IPS-NIHi11 (cell line): ENCODE results near the gene RANBP1.
"Not testable (repeated sequence)": the region's sequence is repeated elsewhere in the genome, so short reads cannot be mapped to it uniquely, and the experiment has no call there.

Source experiments
- DNase-seq: peaks from one replicate; pipeline ENCODE4 v3.0.0; 2012; ENCODE audit warnings: mixed read lengths, low spot score

RANBP1 gene

DNA sequence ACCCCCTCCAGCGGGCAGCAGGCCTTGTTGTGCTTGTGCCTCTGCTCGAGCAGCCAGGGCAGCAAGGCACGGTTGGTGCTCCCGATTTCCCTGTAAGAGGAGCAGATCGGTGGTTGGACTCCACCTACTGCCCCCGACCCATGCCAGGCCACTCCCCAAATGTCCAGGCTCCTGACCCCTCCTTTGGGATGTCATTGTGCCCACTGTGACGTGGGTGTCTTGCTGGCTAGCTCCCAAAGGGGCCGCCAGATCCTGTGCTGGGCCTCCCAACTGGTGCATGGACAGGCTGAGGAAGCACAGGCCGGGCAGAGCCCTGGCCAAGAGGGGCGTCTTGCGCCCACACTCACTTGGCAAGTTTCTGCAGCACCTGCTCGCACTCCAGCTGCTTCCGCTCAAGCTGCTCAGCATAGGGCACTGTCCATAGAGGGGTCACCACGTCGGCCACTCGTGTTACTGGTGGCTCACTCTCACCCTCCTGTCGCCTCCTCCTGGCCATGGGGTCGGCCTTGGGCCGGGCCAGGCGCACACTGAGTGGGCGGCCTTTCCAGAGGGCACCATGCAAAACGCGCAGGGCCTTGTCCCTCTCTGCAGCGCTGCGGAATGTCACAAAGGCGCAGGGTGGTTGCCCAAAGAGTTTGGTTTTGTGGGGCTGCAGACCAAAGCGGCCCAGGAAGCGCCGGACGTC lies at the start of gene RANBP1:
RANBP1 (plus strand) TSS at position 414 of the 685 bp plus-strand sequence; CDS start at position 495, 81 bp downstream.
- DNase-seq, result no peak

DNA sequence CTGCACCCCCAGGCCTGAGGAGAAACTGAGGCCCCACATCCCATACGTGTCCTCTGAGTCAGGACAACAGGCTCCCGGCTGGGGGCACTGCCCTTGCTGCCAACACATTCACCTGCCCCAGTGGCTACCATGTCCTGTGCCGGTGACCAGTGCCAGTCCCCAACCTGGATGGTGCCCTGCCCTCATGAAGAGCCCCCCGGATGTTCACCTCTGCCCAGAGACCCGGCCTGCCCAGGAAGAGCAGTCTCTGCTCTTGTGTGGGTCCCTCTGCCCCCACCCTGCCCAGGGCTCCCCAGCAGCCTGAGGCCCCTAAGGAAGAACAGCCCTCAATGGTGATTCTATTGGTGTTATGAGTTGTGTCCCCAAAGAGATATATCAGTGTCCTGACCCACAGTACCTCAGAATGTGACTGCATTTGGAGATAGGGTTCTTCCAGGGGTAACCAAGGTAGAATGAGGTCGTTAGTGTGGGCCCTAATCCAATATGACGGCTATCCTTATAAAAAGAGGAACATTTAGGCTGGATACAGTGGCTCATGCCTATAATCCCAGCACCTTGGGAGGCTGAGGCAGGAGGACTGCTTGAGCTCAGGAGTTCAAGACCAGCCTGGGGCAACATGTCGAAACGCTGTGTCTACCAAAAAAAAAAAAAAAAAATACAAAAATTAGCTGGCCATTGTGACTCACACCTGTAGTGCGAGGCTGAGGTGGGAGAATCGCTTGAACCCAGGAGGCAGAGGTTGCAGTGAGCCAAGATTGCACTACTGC lies 49.1 kb upstream of the RANBP1 start:
- no peak for DNase-seq

- not testable (repeated sequence) for DNase-seq
Measured at GRCh38 chr22:20067384-20067682, 48.6 kb upstream of the RANBP1 start.

GRCh38 chr22:20068640-20069039 lies 47.3 kb upstream of the RANBP1 start:
- DNase-seq, result no peak

DNA sequence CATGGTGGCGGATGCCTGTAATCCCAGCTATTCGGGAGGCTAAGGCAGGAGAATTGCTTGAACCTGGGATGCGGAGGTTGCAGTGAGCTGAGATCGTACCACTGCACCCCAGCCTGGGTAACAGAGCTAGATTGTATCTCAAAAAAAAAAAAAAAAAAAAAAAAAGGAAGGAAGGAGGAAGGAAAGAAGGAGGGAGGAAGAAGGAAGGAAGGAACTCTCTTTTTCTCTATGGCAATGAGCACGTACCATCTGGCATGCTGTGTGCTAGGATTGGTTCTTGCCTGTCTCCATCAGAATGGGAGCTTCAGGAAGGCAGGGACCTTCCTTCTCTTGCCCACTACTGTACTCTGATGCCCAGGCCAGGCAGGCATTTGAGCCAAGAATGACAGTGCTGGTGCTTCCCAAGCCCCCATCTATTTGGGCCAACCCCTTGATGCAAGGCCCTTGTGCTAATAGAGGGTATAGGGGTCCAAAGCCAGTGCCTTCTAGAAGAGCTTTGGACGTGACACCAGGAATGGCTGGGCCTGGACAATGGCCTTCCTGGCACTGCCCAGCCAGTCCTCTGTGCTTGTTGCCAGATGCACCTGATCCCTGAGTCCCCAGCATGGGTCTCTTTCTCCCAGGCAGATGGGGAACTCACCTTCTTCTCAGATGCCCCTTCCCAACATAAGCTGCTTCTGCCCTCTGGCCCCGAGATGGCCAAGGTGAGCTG lies 46.4 kb upstream of the RANBP1 start:
- DNase-seq, result no peak

DNA sequence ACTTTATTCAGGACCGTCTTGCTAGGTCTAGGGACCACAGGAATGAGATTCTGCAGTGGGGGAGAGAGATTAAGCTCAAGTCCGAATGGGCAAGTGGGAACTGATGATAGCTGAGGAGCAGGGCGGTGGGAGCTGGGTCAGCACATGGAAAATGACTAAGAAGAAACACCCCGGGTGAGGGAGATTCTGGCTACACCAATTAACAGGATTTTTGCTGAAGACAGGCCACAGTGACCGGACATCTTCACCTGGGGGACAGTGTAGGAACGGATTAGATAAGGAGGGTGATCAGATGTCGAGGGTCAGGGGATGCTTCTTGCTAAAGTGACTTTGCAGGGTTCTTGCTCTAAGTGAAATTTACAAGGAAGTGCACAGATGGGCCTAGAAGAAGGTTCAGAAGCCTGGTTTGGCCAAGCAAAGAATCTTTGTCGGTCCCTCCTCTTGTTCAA lies 44.4 kb upstream of the RANBP1 start:
- no peak for DNase-seq

DNA sequence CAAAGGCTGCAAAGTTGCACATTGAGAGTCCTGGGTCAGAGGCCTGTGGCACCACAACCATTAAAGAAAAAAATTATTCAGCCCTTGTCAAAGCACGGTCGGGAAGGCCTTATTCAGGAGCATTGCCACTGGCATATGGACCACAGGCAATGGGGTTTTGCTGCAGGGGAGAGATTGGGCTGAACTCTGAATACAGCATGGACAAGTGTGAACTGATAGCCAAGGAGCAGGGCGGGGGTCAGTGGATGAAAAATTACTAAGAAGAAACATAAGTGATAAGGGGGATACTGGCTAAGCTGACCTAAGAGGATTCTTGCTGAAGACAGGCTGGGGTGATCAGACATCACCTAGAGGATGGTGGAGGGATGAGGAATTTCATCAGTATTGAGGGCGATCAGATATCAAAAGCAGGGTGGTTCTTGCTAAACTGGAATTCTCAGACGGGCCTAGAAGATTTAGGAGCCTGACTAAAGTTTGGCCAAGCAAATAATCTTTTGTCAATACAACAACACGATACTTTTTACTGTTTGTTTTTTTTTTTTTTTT lies 39.2 kb upstream of the RANBP1 start:
- no peak for DNase-seq

GRCh38 chr22:20079745-20080444 lies 36.0 kb upstream of the RANBP1 start, which contains the start of gene DGCR8:
DGCR8 (plus strand) TSS chr22:20080241; CDS start chr22:20085964, 5,723 bp downstream.
- DNase-seq, result peak; percentile 99

GRCh38 chr22:20080445-20080775 lies 35.5 kb upstream of the RANBP1 start:
- peak; percentile 81 for DNase-seq

GRCh38 chr22:20080776-20081654 lies 34.9 kb upstream of the RANBP1 start:
- DNase-seq, result peak; percentile 40

GRCh38 chr22:20083157-20083890 lies 32.6 kb upstream of the RANBP1 start:
- no peak for DNase-seq

GRCh38 chr22:20083891-20084546 lies 31.9 kb upstream of the RANBP1 start:
- DNase-seq, result no peak

GRCh38 chr22:20084547-20085413 lies 31.1 kb upstream of the RANBP1 start:
- DNase-seq, result peak; percentile 83

DNA sequence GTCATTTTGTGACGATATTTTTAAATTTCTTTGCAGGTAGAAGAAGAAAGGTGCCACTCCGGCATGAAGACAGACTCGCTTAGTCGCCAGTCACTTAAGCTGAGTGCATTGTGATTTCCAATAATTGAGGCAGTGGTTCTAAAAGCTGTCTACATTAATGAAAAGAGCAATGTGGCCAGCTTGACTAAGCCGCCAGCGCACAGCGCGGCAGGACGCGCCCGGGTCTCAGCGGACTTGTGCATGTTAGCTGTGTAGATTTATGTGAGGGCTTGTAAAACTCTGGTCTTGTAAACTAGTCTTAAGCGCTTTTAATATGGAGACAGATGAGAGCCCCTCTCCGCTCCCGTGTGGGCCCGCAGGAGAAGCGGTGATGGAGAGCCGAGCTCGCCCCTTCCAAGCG lies 30.3 kb upstream of the RANBP1 start:
- DNase-seq, result no peak

GRCh38 chr22:20086101-20086599 lies 29.8 kb upstream of the RANBP1 start:
- DNase-seq, result no peak

DNA sequence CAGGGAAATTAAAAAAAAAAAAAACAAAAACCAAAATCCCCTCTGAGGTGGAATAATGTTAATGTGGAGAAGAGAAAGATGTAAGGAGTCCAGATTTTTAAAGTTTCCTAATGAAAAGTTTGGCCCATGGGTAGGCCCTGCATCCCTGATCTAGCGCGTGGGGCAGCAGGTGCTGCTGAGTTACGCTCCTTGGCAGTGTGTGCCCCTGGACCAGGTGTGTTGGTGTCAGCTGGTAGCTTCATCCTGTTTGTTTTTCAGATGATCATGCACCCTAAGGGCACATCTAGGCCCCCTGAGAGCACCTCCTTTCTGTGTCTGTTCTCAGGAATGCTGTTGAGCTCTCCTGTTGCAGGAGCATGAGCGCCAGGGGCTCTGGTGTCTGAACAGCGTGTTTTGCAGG lies 29.1 kb upstream of the RANBP1 start:
- DNase-seq, result no peak

DNA sequence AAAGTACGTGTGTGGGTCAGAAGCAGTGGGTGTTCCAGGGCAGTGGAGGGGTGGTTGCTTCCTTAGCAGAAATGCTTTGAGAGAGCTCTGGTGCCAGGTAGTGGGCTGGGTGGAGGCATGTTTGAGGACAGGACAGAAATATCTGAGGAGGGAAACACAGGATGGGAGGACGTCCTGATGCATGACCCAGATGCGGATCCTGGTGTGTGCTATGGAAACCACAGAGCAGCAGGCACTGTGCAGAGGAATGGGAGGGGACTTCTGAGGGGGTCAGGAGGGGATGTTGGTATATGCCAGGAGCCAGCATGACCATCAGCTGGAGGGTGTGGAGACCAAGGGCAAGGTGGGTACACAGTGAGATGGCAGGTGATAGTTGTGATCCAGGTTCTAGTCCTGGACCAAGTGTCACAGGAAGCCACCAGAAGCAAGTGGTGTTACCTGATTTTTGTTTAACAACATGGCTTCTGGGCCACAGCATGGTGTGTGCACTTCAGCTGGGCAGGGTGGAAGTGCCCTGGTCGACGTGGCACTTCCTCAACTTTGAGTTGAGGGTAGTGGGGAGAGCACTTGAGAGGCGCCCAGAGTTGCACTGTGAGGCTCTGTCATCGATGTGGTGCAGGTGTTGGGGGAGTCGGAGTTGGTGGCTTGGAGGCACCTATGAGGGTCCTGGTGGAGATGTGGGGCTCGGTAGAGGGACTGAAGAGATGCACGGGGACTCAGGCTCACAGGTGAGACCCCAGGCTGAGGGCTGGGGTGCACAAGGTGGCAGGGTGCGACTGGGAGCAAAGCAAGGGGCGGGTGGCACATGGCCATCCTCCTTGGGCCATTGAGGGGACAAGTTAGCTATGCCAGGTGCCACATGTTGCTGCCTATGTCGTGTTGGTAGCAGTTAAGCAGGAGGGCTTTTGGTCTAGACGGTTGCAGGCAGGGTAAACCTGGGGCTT lies 28.3 kb upstream of the RANBP1 start:
- no peak for DNase-seq

DNA sequence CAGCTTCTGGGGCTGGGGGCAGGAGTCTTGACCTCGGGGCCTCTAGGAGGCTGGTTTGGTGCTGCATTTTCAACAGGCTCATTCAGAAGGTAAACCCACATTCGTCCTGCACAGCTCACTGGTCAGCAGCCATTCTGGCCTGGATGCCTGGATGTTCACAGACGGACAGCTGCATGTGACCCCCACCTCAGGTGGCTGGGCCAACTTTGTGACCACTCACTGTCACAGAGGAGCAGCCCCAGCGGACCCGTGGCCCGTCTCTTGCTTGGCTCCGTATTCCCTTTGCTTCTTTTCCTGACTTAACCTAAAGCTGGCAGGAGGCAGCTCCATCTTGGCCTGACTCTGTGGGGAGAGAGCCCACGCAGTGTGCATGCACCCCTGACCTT lies 27.6 kb upstream of the RANBP1 start:
- no peak for DNase-seq
